HEK293 (cell line): ENCODE data around the gene SGCG.

Experiments
- CTCF ChIA-PET: fragments of 350-600 bp; formaldehyde crosslinking; extraction: SDS; loops from one replicate; lab custom pipeline; 2021; ENCODE audit warnings: antibody characterized with exemption; lab: Yijun Ruan, JAX
- POLR2A ChIA-PET: fragments of 300-600 bp; formaldehyde crosslinking; extraction: SDS; loops from one replicate; lab custom pipeline; 2020; ENCODE audit warnings: antibody characterized with exemption, inconsistent platforms; lab: Yijun Ruan, JAX
- H3K27ac ChIP-seq: fragments of 200-500 bp; sonication (Bioruptor generic); 2 replicates; pipeline ENCODE4 v1.5.1; 2014; ENCODE audit warnings: low read depth, low read length, control low read depth, inconsistent platforms; ENCODE audit errors: extremely low read depth
- H3K36me3 ChIP-seq, 2 experiments: fragments of 200-500 bp in 1 of 2; sonication (Bioruptor generic) in 1 of 2; 1 replicate in 1 of 2; 2 replicates in 1 of 2; pipeline ENCODE4 v1.5.1; 2014 to 2017; ENCODE audit warnings: inconsistent platforms in 2 of 2, low read length in 2 of 2; ENCODE audit not compliant: control insufficient read depth in 2 of 2, insufficient read depth in 1 of 2
- H3K4me1 ChIP-seq: fragments of 200-500 bp; sonication (Bioruptor generic); 2 replicates; pipeline ENCODE4 v1.5.1; 2014; ENCODE audit warnings: mild to moderate bottlenecking, low read length, inconsistent platforms; ENCODE audit not compliant: control insufficient read depth, insufficient read depth
- H3K4me3 ChIP-seq: 2 replicates; pipeline ENCODE4 v1.5.1; 2011; ENCODE audit warnings: low read depth, mild to moderate bottlenecking, control low read depth, low read length, moderate library complexity
- H3K9me3 ChIP-seq: fragments of 200-500 bp; sonication (Bioruptor generic); 2 replicates; pipeline ENCODE4 v1.5.1; 2014; ENCODE audit warnings: low read depth, low read length, inconsistent platforms; ENCODE audit not compliant: control insufficient read depth, insufficient read depth
- GLIS2 ChIP-seq: fragments of 450-650 bp; formaldehyde crosslinking; IDR thresholded peaks from 2 replicates; pipeline ENCODE4 v1.5.1; 2016; ENCODE audit warnings: missing biosample characterization, missing genetic modification characterization
- KLF9 ChIP-seq: fragments of 450-650 bp; formaldehyde crosslinking; IDR thresholded peaks from 2 replicates; pipeline ENCODE4 v1.5.1; 2016; ENCODE audit warnings: missing biosample characterization, missing genetic modification characterization, low read depth
- MZF1 ChIP-seq: fragments of 450-650 bp; formaldehyde crosslinking; IDR thresholded peaks from 2 replicates; pipeline ENCODE4 v1.5.1; 2017; ENCODE audit warnings: missing biosample characterization, missing genetic modification characterization, borderline replicate concordance
- SCRT2 ChIP-seq: fragments of 450-650 bp; formaldehyde crosslinking; IDR thresholded peaks from 2 replicates; pipeline ENCODE4 v1.5.1; 2016; ENCODE audit warnings: missing biosample characterization, missing genetic modification characterization
- SP3 ChIP-seq: fragments of 450-650 bp; formaldehyde crosslinking; IDR thresholded peaks from 2 replicates; pipeline ENCODE4 v1.5.1; 2016; ENCODE audit warnings: missing biosample characterization, missing genetic modification characterization
- TRIM28 ChIP-seq: IDR thresholded peaks from 2 replicates; pipeline ENCODE4 v1.6.1; 2011; ENCODE audit warnings: low read length, control low read depth, borderline replicate concordance
- ZBTB1 ChIP-seq: fragments of 450-650 bp; formaldehyde crosslinking; IDR thresholded peaks from 2 replicates; pipeline ENCODE4 v1.5.1; 2016; ENCODE audit warnings: missing biosample characterization, missing genetic modification characterization
- ZFP3 ChIP-seq: fragments of 450-650 bp; formaldehyde crosslinking; IDR thresholded peaks from 2 replicates; pipeline ENCODE4 v1.5.1; 2016; ENCODE audit warnings: low read depth, missing biosample characterization, missing genetic modification characterization
- ZNF169 ChIP-seq: fragments of 450-650 bp; formaldehyde crosslinking; IDR thresholded peaks from 2 replicates; pipeline ENCODE4 v1.5.1; 2016; ENCODE audit warnings: missing biosample characterization, missing genetic modification characterization
- ZNF221 ChIP-seq: fragments of 450-650 bp; formaldehyde crosslinking; IDR thresholded peaks from 2 replicates; pipeline ENCODE4 v1.5.1; 2017; ENCODE audit warnings: missing biosample characterization, missing genetic modification characterization, borderline replicate concordance
- ZNF292 ChIP-seq: fragments of 450-650 bp; formaldehyde crosslinking; IDR thresholded peaks from 2 replicates; pipeline ENCODE4 v1.5.1; 2016; ENCODE audit warnings: low read depth, missing biosample characterization, missing genetic modification characterization, borderline replicate concordance
- ZNF350 ChIP-seq: fragments of 450-650 bp; formaldehyde crosslinking; IDR thresholded peaks from 2 replicates; pipeline ENCODE4 v1.5.0; 2017; ENCODE audit warnings: missing biosample characterization, mild to moderate bottlenecking, missing genetic modification characterization
- ZNF426 ChIP-seq: fragments of 450-650 bp; formaldehyde crosslinking; IDR thresholded peaks from 2 replicates; pipeline ENCODE4 v1.5.1; 2017; ENCODE audit warnings: missing biosample characterization, missing genetic modification characterization, mild to moderate bottlenecking, inconsistent platforms, moderate library complexity
- ZNF747 ChIP-seq: fragments of 450-650 bp; formaldehyde crosslinking; IDR thresholded peaks from 2 replicates; pipeline ENCODE4 v1.5.1; 2016; ENCODE audit warnings: missing biosample characterization, missing genetic modification characterization
- TF ChIP-seq, protein P1 (sequence below): fragments of 450-650 bp; formaldehyde crosslinking; IDR thresholded peaks from 2 replicates; pipeline ENCODE4 v1.5.1; 2016; ENCODE audit warnings: missing biosample characterization, missing genetic modification characterization
- TF ChIP-seq, protein P2 (sequence below): fragments of 450-650 bp; formaldehyde crosslinking; IDR thresholded peaks from 2 replicates; pipeline ENCODE4 v1.5.1; 2017; ENCODE audit warnings: missing biosample characterization, mild to moderate bottlenecking, missing genetic modification characterization, moderate library complexity
- TF ChIP-seq, protein P3 (sequence below): fragments of 450-650 bp; IDR thresholded peaks from 2 replicates; pipeline ENCODE4 v1.5.1; 2018; ENCODE audit warnings: missing biosample characterization, mild to moderate bottlenecking, missing genetic modification characterization
- TF ChIP-seq, protein P4 (sequence below): fragments of 450-650 bp; formaldehyde crosslinking; IDR thresholded peaks from 2 replicates; pipeline ENCODE4 v1.5.1; 2016; ENCODE audit warnings: missing biosample characterization, missing genetic modification characterization
- TF ChIP-seq, protein P5 (sequence below): fragments of 450-650 bp; formaldehyde crosslinking; IDR thresholded peaks from 2 replicates; pipeline ENCODE4 v1.5.1; 2016; ENCODE audit warnings: missing biosample characterization, missing genetic modification characterization

Gene SGCG

DNA sequence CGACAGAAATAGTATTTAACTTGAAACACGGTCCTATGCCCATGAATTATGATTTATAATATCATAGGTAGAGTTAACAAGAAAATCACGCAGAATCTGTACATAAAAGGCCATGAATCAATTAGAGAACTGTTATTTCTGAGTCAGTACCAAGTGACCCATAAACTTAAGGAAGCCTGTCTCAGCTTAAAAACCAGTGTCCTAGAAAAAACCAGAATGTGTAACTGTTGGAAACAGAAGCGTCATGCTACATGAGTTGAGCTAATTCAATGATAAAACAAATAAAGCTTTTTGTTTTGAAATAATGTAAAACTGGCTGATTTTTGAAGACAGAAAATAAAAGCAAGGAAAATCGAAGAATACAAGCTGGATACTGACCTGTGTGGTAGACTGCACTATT, 34.8 kb upstream of the SGCG start:
- Histone ChIP-seq H3K4me3 (no peak overlapping the region), H3K9me3 (no peaks in the 10 kb centered on the region), H3K27ac (no peak overlapping the region), H3K4me1 (no peaks in the 10 kb centered on the region), H3K36me3 (no peaks in the 10 kb centered on the region)
- ChIA-PET POLR2A (no interaction called here), CTCF (interaction anchor here (0.6 to 1.9 kb wide), 3 partner anchors 13 to 1115 kb away, joined by 3 to 5 read pairs (median 3); no protein-coding TSS in a partner anchor)
- TF ChIP-seq ZNF221 (tag by site-specific recombination) (no peak), MZF1 (tag by site-specific recombination) (no peak), SCRT2 (no peak), ZNF747 (no peak), KLF9 (tag by site-specific recombination) (no peak), ZFP3 (tag by site-specific recombination) (no peak), ZBTB1 (no peak), ZNF169 (no peak), ZNF292 (tag by site-specific recombination) (no peak), SP3 (no peak)
- TF ChIP-seq, protein P1, sequence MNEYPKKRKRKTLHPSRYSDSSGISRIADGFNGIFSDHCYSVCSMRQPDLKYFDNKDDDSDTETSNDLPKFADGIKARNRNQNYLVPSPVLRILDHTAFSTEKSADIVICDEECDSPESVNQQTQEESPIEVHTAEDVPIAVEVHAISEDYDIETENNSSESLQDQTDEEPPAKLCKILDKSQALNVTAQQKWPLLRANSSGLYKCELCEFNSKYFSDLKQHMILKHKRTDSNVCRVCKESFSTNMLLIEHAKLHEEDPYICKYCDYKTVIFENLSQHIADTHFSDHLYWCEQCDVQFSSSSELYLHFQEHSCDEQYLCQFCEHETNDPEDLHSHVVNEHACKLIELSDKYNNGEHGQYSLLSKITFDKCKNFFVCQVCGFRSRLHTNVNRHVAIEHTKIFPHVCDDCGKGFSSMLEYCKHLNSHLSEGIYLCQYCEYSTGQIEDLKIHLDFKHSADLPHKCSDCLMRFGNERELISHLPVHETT, result no peak

DNA sequence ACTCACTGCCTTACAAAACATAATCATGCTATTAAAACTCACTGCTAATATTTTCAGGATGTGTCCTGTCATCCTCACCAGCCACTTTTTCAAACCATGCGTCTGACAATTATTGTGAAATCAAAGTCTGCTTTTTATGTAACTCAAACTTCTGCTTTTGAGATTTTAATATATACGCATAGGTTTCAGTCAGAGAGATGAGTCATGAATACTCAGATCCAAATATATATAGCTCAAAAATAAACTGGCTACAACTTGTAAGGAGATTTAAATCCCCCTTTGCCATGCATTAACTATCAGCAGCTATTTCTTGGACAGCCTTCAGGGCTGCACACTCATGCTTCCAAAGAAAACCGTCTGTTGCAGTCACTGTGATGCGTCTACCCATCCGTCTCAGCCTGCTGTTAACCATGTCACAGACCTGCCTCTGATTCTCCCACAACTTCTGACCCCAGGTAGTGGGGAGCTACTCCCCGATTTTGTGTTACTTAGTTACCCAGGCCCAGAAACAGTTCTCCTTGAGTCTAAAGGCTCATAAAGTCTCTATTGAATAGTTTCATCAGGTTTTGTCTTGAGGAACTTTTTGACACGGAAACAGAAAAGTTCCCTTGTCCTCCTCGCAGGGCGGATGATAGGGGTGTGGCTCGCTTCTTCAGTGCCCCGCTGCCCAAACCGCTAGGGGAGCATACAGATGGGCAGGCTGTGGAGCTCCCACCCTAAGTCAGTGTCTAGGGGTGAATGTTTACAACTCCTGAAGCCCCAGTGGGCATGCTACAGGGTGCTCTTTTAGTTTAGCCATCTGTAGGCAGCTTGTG, 33.8 kb upstream of the SGCG start:
- ChIA-PET POLR2A (no interaction called here), CTCF (interaction anchor here (0.7 to 1.0 kb wide), 3 partner anchors 12 to 126 kb away, joined by 3 to 5 read pairs (median 3); no protein-coding TSS in a partner anchor)
- no peak overlapping the region for H3K4me3 ChIP-seq
- no peaks in the 10 kb centered on the region for H3K4me1 ChIP-seq
- no peaks in the 10 kb centered on the region for H3K9me3 ChIP-seq
- TF ChIP-seq, protein P2, sequence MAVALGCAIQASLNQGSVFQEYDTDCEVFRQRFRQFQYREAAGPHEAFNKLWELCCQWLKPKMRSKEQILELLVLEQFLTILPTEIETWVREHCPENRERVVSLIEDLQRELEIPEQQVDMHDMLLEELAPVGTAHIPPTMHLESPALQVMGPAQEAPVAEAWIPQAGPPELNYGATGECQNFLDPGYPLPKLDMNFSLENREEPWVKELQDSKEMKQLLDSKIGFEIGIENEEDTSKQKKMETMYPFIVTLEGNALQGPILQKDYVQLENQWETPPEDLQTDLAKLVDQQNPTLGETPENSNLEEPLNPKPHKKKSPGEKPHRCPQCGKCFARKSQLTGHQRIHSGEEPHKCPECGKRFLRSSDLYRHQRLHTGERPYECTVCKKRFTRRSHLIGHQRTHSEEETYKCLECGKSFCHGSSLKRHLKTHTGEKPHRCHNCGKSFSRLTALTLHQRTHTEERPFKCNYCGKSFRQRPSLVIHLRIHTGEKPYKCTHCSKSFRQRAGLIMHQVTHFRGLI (tag by site-specific recombination), result no peak
- TF ChIP-seq ZNF350, result no peak
- TF ChIP-seq, protein P3, sequence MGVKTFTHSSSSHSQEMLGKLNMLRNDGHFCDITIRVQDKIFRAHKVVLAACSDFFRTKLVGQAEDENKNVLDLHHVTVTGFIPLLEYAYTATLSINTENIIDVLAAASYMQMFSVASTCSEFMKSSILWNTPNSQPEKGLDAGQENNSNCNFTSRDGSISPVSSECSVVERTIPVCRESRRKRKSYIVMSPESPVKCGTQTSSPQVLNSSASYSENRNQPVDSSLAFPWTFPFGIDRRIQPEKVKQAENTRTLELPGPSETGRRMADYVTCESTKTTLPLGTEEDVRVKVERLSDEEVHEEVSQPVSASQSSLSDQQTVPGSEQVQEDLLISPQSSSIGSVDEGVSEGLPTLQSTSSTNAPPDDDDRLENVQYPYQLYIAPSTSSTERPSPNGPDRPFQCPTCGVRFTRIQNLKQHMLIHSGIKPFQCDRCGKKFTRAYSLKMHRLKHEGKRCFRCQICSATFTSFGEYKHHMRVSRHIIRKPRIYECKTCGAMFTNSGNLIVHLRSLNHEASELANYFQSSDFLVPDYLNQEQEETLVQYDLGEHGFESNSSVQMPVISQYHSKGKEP (tag by site-specific recombination), result no peak
- TF ChIP-seq ZNF169, result no peak
- TF ChIP-seq TRIM28, result no peak
- TF ChIP-seq, protein P4, sequence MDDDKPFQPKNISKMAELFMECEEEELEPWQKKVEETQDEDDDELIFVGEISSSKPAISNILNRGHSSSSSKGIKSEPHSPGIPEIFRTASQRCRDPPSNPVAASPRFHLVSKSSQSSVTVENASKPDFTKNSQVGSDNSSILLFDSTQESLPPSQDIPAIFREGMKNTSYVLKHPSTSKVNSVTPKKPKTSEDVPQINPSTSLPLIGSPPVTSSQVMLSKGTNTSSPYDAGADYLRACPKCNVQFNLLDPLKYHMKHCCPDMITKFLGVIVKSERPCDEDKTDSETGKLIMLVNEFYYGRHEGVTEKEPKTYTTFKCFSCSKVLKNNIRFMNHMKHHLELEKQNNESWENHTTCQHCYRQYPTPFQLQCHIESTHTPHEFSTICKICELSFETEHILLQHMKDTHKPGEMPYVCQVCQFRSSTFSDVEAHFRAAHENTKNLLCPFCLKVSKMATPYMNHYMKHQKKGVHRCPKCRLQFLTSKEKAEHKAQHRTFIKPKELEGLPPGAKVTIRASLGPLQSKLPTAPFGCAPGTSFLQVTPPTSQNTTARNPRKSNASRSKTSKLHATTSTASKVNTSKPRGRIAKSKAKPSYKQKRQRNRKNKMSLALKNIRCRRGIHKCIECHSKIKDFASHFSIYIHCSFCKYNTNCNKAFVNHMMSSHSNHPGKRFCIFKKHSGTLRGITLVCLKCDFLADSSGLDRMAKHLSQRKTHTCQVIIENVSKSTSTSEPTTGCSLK (tag by site-specific recombination), result no peak
- TF ChIP-seq GLIS2 (tag by site-specific recombination), result no peak
- no peak for TF ChIP-seq ZNF426
- TF ChIP-seq, protein P5, sequence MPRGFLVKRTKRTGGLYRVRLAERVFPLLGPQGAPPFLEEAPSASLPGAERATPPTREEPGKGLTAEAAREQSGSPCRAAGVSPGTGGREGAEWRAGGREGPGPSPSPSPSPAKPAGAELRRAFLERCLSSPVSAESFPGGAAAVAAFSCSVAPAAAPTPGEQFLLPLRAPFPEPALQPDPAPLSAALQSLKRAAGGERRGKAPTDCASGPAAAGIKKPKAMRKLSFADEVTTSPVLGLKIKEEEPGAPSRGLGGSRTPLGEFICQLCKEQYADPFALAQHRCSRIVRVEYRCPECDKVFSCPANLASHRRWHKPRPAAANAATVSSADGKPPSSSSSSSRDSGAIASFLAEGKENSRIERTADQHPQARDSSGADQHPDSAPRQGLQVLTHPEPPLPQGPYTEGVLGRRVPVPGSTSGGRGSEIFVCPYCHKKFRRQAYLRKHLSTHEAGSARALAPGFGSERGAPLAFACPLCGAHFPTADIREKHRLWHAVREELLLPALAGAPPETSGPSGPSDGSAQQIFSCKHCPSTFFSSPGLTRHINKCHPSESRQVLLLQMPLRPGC (tag by site-specific recombination), result no peak
- no peak overlapping the region for H3K27ac ChIP-seq
- H3K36me3 ChIP-seq, result no peaks in the 10 kb centered on the region
